Middle frontal gyrus (tissue), 1 donor: ENCODE results near the gene KIF13A.
"Not testable (repeated sequence)": the region's sequence is repeated elsewhere in the genome, so short reads cannot be mapped to it uniquely, and the experiment has no call there.

Experiments used
- DNase-seq: peaks from one replicate; pipeline ENCODE4 v3.0.0-alpha.2; 2015; ENCODE audit warnings: low spot score; ENCODE audit errors: extremely low spot score

The KIF13A gene

GRCh38 chr6:17904491-17905120 is 82.8 kb downstream of the KIF13A start:
- DNase-seq, result no peak

- no peak for DNase-seq
These were observed 84.5 kb downstream of the KIF13A start for GRCh38 chr6:17902974-17903373.

GRCh38 chr6:17901493-17901892 is 85.9 kb downstream of the KIF13A start:
- no peak for DNase-seq

GRCh38 chr6:17900011-17900410 is 87.4 kb downstream of the KIF13A start:
- no peak for DNase-seq

- DNase-seq, result no peak
These were observed 87.9 kb downstream of the KIF13A start for GRCh38 chr6:17899491-17899890.

GRCh38 chr6:17897681-17898080 is 89.8 kb downstream of the KIF13A start:
- no peak for DNase-seq

GRCh38 chr6:17894905-17895304 is 92.5 kb downstream of the KIF13A start:
- DNase-seq, result no peak

GRCh38 chr6:17894191-17894590 is 93.2 kb downstream of the KIF13A start:
- DNase-seq, result no peak

- no peak for DNase-seq
These were observed 95.2 kb downstream of the KIF13A start for GRCh38 chr6:17892097-17892686.

GRCh38 chr6:17890309-17890708 is 97.1 kb downstream of the KIF13A start:
- no peak for DNase-seq

GRCh38 chr6:17889777-17890176 is 97.7 kb downstream of the KIF13A start:
- not testable (repeated sequence) for DNase-seq

- DNase-seq, result no peak
These were observed 100.5 kb downstream of the KIF13A start for GRCh38 chr6:17886891-17887290.

GRCh38 chr6:17885889-17886576 is 101.4 kb downstream of the KIF13A start:
- no peak for DNase-seq

- DNase-seq, result no peak
These were observed 102.6 kb downstream of the KIF13A start for GRCh38 chr6:17884498-17885478.

GRCh38 chr6:17883665-17884497 is 103.6 kb downstream of the KIF13A start:
- no peak for DNase-seq

- no peak for DNase-seq
These were observed 106.2 kb downstream of the KIF13A start for GRCh38 chr6:17881085-17881858.

- no peak for DNase-seq
These were observed 108.3 kb downstream of the KIF13A start for GRCh38 chr6:17879184-17879583.

- no peak for DNase-seq
These were observed 108.7 kb downstream of the KIF13A start for GRCh38 chr6:17878734-17879133.

- no peak for DNase-seq
These were observed 109.5 kb downstream of the KIF13A start for GRCh38 chr6:17877895-17878440.
